Caco-2 (cell line): ENCODE data around the gene BCL2. TPM values are rescaled to one million over a fixed set of nuclear protein-coding genes. Genes with fewer than 3 reads are reported as not detected.

Experiments
- BruUV-seq: library from RNA; stranded (reverse); fragments of 400-500 nt; replicated peaks from 2 replicates; lab custom pipeline; 2021; lab: Mats Ljungman, UMichigan
- CTCF ChIA-PET: fragments of 300-600 bp; sonication (Branson Sonifier 250); formaldehyde crosslinking; loops from one replicate; lab custom pipeline; 2022; ENCODE audit warnings: antibody characterized with exemption; lab: Charles Lee
- POLR2A ChIA-PET: fragments of 300-600 bp; sonication (Branson Sonifier 250); formaldehyde crosslinking; loops from one replicate; lab custom pipeline; 2022; ENCODE audit warnings: antibody characterized with exemption; lab: Charles Lee
- DNase-seq, 2 experiments: peaks; one replicate each; pipeline versions ENCODE4 v3.0.0 to v3.0.0-alpha.2; 2020 to 2022
- H3K27me3 ChIP-seq: replicated peaks from 2 replicates; pipeline ENCODE4 v1.6.0; 2011; ENCODE audit warnings: low read length; ENCODE audit not compliant: control insufficient read depth, insufficient read depth
- H3K36me3 ChIP-seq: 2 replicates; pipeline ENCODE4 v1.5.1; 2011; ENCODE audit warnings: low read length; ENCODE audit not compliant: control insufficient read depth, insufficient read depth
- H3K4me1 ChIP-seq: fragments of 250-450 bp; sonication (Bioruptor Pico); 2 replicates; pipeline ENCODE4 v1.5.1; 2020; ENCODE audit warnings: mild to moderate bottlenecking
- H3K4me3 ChIP-seq: 2 replicates; pipeline ENCODE4 v1.5.1; 2011; ENCODE audit warnings: low read depth, mild to moderate bottlenecking, control low read depth, low read length
- H3K9me3 ChIP-seq: fragments of 250-450 bp; sonication (Bioruptor Pico); 2 replicates; pipeline ENCODE4 v1.5.1; 2020; ENCODE audit warnings: mild to moderate bottlenecking, moderate library complexity
- H3K27ac Mint-ChIP-seq: one replicate; pipeline ENCODE4 v1.8.0; 2022; ENCODE audit warnings: mixed read lengths; ENCODE audit not compliant: unreplicated experiment
- H3K27me3 Mint-ChIP-seq: one replicate; pipeline ENCODE4 v1.8.0; 2022; ENCODE audit warnings: mixed read lengths; ENCODE audit not compliant: insufficient read depth, unreplicated experiment
- H3K36me3 Mint-ChIP-seq: one replicate; pipeline ENCODE4 v1.8.0; 2022; ENCODE audit warnings: mild to moderate bottlenecking, mixed read lengths; ENCODE audit not compliant: insufficient read depth, unreplicated experiment
- H3K4me1 Mint-ChIP-seq: one replicate; pipeline ENCODE4 v1.8.0; 2022; ENCODE audit warnings: low read depth, mixed read lengths; ENCODE audit not compliant: unreplicated experiment
- H3K4me3 Mint-ChIP-seq: one replicate; pipeline ENCODE4 v1.8.0; 2022; ENCODE audit warnings: mild to moderate bottlenecking, moderate library complexity, mixed read lengths; ENCODE audit not compliant: unreplicated experiment
- H3K9me3 Mint-ChIP-seq: one replicate; pipeline ENCODE4 v1.8.0; 2022; ENCODE audit warnings: mixed read lengths; ENCODE audit not compliant: unreplicated experiment
- intact Hi-C: fragments of 100-400 bp; cut with micrococcal nuclease; formaldehyde crosslinking; loops from one replicate; pipeline ENCODE4 v1.10.0; 2022; ENCODE audit not compliant: unreplicated experiment
- total RNA-seq: library from RNA; stranded (reverse); gene quantifications from 2 replicates; pipeline ENCODE4 v1.2.3, GENCODE V29; 2022
- TF ChIP-seq, protein P1 (sequence below), 2 experiments: fragments of 200-600 bp in 1 of 2; IDR thresholded peaks; 1 replicate in 1 of 2; 2 replicates in 1 of 2; pipeline versions ENCODE4 v1.5.1 to v1.8.0; 2011 to 2022; ENCODE audit warnings: antibody characterized with exemption in 1 of 2, control low read depth in 1 of 2, inconsistent platforms in 1 of 2, low read depth in 1 of 2, low read length in 1 of 2, mild to moderate bottlenecking in 1 of 2, moderate library complexity in 1 of 2; ENCODE audit not compliant: insufficient read depth in 1 of 2, severe bottlenecking in 1 of 2, unreplicated experiment in 1 of 2

BCL2 gene
- total RNA-seq, 1 experiment from 2014 or later = 6.5 TPM

DNA sequence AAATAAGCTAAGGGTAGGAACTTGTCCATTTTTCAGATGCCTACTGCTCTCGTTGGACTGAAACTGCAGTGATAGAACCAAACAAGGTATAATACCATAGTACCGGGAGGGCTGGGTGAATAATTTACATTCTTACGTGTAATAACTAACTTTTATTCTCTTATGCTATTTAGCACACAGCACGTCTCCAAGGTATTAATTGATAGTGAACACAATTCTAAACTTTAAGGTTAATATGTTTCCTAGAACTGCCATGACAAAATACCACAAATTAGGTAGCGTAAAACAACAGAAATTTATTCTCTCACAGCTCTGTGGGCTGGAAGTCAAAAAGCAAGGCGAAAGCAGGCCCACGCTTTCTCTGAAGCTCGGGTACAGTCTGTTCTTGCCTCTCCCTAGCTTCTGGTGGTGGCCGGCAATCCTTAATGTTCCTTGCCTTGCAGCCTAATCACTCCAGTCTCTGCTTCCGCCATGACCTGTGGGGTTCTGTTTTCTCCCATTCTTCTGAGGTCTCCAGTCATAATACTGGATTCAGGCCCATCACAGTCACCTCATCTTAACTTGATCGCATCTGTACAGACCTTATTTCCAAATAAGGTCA lies 5.6 kb upstream of the BCL2 start:
- no TSS peak for BruUV-seq
- Histone ChIP-seq H3K4me3 (no peak overlapping the region), H3K9me3 (no peaks in the 10 kb centered on the region), H3K36me3 (no peaks in the 10 kb centered on the region), H3K27me3 (no peaks in the 10 kb centered on the region), H3K4me1 (0 out of 2 replicates have a peak, but pooled peaks cover 5% of the 10 kb centered on the region)
- H3K27ac Mint-ChIP-seq = no peak overlapping the region
- TF ChIP-seq, protein P1, sequence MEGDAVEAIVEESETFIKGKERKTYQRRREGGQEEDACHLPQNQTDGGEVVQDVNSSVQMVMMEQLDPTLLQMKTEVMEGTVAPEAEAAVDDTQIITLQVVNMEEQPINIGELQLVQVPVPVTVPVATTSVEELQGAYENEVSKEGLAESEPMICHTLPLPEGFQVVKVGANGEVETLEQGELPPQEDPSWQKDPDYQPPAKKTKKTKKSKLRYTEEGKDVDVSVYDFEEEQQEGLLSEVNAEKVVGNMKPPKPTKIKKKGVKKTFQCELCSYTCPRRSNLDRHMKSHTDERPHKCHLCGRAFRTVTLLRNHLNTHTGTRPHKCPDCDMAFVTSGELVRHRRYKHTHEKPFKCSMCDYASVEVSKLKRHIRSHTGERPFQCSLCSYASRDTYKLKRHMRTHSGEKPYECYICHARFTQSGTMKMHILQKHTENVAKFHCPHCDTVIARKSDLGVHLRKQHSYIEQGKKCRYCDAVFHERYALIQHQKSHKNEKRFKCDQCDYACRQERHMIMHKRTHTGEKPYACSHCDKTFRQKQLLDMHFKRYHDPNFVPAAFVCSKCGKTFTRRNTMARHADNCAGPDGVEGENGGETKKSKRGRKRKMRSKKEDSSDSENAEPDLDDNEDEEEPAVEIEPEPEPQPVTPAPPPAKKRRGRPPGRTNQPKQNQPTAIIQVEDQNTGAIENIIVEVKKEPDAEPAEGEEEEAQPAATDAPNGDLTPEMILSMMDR (IDR thresholded peaks at IDR 0.05; ENCODE audit: insufficient read depth in 1 of 2, low read depth in 1 of 2, low read length in 1 of 2, severe bottlenecking in 1 of 2, unreplicated experiment in 1 of 2) = no peak
- H3K4me1 Mint-ChIP-seq = peaks cover 7% of the 10 kb centered on the region
- intact Hi-C loops = no loop called here
- POLR2A ChIA-PET = no interaction called here
- no peaks in the 10 kb centered on the region for H3K27me3 Mint-ChIP-seq
- CTCF ChIA-PET = interaction anchor here (1.1 kb wide), 1 partner anchor 309 kb away, joined by 3 read pairs; no protein-coding TSS in a partner anchor
- H3K9me3 Mint-ChIP-seq = no peaks in the 10 kb centered on the region
- no peaks in the 10 kb centered on the region for H3K36me3 Mint-ChIP-seq
- no peak for DNase-seq
- no peak overlapping the region for H3K4me3 Mint-ChIP-seq

DNA sequence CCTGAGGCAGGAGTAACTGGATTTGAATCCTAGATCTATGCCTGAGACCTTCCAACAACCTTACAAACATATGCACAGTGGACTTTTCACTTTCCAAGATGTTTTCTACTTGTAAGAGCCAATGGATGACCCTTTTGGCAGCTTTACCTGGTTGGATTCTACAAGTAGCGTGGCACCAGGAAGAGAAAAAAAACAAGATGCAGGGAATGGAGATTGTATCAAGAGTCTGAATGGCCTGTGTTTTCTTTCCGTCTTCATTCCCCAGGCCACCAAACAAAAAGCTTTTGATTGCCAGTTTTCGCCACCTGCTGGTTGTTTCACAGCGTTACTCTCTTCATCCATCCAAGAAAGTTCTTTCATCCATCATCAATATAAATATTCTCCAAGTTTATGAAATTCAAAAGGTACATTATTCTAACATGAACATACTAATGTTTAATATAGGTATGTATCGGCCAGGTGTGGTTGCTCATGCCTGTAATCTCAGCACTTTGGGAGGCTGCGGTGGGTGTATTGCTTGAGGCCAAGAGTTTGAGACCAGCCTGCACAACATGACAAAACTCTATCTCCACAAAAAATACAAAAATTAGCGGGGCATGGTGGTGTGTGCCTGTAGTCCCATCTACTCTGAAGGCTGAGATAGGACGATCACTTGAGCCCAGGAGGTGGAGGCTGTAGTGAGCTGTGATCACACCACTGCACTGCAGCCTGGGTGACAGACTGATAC lies 3.5 kb upstream of the BCL2 start:
- ChIA-PET CTCF (interaction anchor here (0.8 to 1.0 kb wide), 2 partner anchors 97 to 306 kb away, joined by 3 to 6 read pairs; no protein-coding TSS in a partner anchor), POLR2A (no interaction called here)
- intact Hi-C loops = loop anchor here (1.0 to 2.0 kb wide), 3 partner anchors 192 to 307 kb away; no protein-coding TSS in a partner anchor
- Mint-ChIP-seq H3K27ac (no peak overlapping the region), H3K27me3 (no peaks in the 10 kb centered on the region), H3K4me3 (no peak overlapping the region), H3K9me3 (no peaks in the 10 kb centered on the region), H3K36me3 (no peaks in the 10 kb centered on the region), H3K4me1 (peaks cover 7% of the 10 kb centered on the region)
- peak; percentile 31 to 37 for DNase-seq
- Histone ChIP-seq H3K27me3 (no peaks in the 10 kb centered on the region), H3K36me3 (no peaks in the 10 kb centered on the region), H3K9me3 (no peaks in the 10 kb centered on the region), H3K4me3 (no peak overlapping the region), H3K4me1 (0 out of 2 replicates have a peak, but pooled peaks cover 5% of the 10 kb centered on the region)
- BruUV-seq = no TSS peak
- TF ChIP-seq, protein P1 (IDR thresholded peaks at IDR 0.05; ENCODE audit: insufficient read depth in 1 of 2, low read depth in 1 of 2, low read length in 1 of 2, severe bottlenecking in 1 of 2, unreplicated experiment in 1 of 2) = peak; percentile 20 to 46

DNA sequence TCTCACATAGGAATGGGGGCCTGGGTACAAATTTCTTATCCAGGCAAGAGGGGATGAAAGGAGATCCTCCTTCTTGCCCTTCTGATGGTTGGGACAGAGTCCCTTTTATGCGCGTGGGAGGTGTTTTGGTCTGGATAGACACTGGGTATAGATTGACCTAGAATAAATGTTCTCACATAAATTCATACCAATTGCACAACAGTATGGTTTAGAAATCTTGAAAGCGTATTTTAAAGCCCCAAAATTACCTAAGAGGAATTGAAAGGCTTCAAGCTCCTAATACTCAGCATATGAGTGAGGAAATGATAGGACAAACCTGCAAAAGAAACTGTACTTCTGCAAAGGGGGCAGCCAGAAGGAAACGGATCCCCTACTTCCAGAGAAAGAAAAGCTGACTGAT lies 2.6 kb upstream of the BCL2 start:
- Histone ChIP-seq H3K27me3 (no peaks in the 10 kb centered on the region), H3K9me3 (no peaks in the 10 kb centered on the region), H3K4me3 (no peak overlapping the region), H3K4me1 (0 out of 2 replicates have a peak, but pooled peaks cover 5% of the 10 kb centered on the region), H3K36me3 (no peaks in the 10 kb centered on the region)
- no peaks in the 10 kb centered on the region for H3K36me3 Mint-ChIP-seq
- TF ChIP-seq, protein P1 (IDR thresholded peaks at IDR 0.05; ENCODE audit: insufficient read depth in 1 of 2, low read depth in 1 of 2, low read length in 1 of 2, severe bottlenecking in 1 of 2, unreplicated experiment in 1 of 2) = no peak
- intact Hi-C loops = loop anchor here (2.0 kb wide), 1 partner anchor 191 kb away; no protein-coding TSS in a partner anchor
- no peaks in the 10 kb centered on the region for H3K27me3 Mint-ChIP-seq
- H3K9me3 Mint-ChIP-seq = no peaks in the 10 kb centered on the region
- CTCF ChIA-PET = no interaction called here
- H3K4me3 Mint-ChIP-seq = no peak overlapping the region
- H3K27ac Mint-ChIP-seq = no peak overlapping the region
- peaks cover 7% of the 10 kb centered on the region for H3K4me1 Mint-ChIP-seq
- POLR2A ChIA-PET = no interaction called here
- no peak for DNase-seq
- BruUV-seq = no TSS peak
